Mammary epithelial cell (primary cell): ENCODE results near the gene LIMK1.

Experiments
- CTCF ChIP-seq, 2 donors: IDR thresholded peaks in 1 of 2; conservative IDR thresholded peaks in 1 of 2; 2 replicates each; pipeline ENCODE4 v1.5.1; 2011 to 2012; ENCODE audit warnings: inconsistent platforms in 2 of 2, low read length in 2 of 2, mild to moderate bottlenecking in 2 of 2, control low read depth in 1 of 2, low read depth in 1 of 2; ENCODE audit not compliant: insufficient read depth in 1 of 2; ENCODE audit errors: extremely low read depth in 1 of 2
- EZH2 ChIP-seq: IDR thresholded peaks from 2 replicates; pipeline ENCODE4 v1.6.1; 2012; ENCODE audit warnings: low read length, inconsistent platforms, borderline replicate concordance

DNA sequence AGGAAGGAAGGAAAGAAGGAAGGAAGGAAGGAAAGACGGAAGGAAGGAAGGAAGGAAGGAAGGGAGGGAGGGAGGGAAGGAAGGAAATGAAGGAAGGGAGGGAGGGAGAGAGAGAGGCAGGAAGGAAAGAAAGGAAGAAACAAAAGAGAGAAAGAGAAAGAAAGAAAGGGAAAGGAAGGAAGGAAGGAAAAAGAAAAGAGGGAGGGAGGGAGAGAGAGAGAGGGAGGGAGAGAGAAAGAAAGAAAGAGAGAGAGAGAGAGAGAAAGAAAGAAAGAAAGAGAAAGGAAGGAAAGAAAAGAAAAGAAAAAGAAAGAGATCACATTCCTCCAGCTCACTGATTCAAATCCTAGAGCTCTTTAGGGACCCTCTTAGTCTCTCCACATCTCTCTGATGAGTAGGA lies 31.0 kb upstream of the LIMK1 start:
- TF ChIP-seq CTCF (conservative IDR thresholded peaks at IDR 0.05 in 1 of 2, IDR thresholded peaks at IDR 0.05 in 1 of 2; ENCODE audit: extremely low read depth in 1 of 2, insufficient read depth in 1 of 2, low read depth in 1 of 2, low read length in 2 of 2) (no peak), EZH2 (no peak)
